ENCODE measurements around the gene CD81. TPM values are rescaled to one million over a fixed set of nuclear protein-coding genes. Genes with fewer than 3 reads are reported as not detected.

CD81 gene
- total RNA-seq, 1 donor from 2014 or later, result 248 TPM

DNA sequence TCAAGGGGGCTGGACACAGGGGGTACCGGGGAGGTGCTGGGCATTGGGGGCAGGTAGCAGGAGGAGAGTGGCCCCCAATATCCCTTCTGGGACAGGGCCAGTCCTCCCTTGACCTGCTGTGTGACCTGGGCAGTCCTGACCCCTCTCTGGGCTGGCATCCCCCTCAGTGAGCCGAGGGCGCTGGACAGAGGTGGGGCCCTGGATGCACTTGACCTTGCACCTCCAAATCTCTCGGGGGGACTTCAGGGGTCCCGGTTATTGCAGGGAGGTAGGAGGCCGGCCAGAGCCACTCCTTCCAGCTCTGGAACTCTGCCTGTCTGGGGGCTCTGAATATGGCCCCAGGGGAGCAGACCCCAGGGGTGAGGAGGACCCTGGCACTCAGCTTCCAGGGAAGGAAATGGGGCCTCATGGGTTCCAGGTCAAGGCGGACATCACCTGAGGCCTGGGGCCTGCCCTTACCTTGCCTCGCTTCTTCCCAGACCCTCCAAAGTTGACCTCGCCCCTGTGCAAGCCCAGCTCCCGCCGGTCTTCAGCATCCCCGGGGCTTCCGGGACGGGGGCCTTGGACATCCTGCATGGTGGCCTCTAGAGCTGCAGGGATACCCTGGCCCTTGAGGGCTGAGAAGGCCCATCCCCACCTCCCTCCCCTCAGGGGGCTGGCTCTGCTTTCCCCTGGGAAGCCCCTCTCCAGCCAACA lies 45.5 kb downstream of the CD81 start:
- DNase-seq, result no peak

DNA sequence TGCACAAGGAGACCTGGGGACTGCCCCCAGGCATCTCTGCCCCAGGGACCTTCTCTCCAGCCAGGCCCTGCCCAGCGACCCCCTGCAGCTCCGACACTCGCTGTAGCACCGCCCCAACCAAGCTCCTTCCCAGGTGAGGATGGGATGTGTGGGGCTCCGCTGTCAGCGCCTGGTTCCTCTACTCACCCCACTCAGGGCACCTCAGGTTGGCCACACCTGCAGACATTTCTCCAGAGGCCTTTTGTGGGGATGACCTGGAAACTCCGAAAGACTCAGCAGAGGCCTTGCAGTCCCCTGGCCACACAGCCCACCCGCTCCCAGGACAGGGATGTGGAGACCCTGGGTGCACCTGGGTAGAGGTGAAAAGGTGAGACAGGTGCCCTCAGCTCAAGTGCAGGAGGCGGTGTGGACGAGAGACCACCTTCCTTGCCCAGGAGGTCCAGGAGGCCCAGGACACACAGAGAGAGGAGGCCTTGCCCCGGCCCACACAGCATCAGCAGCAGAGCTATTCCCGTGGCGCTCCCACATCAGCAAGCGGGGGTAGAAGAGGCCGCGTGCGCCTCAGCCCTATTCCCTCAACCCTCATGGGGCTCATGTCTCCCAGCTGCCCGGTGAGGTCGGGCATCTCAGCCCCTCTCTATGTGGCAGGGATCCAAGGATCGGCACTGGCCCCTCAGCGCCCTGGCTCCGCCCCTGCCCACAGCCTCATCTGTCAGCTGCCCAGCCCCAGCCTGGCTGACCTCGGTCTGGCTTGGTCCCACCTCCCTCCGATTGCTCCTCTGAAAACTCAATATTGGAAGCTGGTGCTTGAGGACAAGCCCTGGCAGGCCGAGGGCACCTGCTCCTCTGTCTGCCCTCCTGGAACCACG lies 46.3 kb downstream of the CD81 start:
- DNase-seq, result no peak

DNA sequence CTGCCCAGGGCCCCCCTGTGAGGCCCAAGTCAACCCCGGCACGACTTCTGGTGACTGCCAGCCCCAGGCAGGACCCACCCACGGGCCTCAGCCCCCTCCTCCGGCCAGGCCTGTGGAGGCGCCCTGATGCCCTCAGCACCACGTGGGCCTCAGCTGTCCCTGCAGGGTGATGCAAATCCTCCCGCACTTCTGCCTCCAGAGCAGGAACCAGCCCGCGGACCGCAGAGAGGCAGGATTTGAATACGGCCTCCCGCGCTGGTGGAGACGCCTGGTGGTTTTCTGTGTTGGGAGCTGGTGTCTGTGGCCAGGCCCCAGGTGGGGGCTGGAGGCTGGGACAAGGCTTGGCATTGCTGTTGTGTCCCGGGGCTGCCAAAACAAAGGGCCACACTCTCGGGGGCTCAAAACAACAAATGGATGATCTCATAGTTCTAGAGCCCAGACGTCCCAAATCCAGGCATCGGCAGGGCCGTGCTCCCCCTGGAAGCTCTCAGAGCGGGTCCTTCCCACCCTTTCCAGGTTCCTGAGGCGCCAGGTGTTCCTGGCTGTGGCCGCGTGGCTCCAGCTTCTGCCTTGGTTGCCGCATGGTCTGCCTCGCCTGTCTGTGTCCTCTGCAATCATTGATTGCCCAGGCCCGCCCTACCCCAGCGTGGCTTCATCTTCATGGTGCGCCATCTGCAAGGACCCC lies 47.8 kb downstream of the CD81 start:
- no peak for DNase-seq

DNA sequence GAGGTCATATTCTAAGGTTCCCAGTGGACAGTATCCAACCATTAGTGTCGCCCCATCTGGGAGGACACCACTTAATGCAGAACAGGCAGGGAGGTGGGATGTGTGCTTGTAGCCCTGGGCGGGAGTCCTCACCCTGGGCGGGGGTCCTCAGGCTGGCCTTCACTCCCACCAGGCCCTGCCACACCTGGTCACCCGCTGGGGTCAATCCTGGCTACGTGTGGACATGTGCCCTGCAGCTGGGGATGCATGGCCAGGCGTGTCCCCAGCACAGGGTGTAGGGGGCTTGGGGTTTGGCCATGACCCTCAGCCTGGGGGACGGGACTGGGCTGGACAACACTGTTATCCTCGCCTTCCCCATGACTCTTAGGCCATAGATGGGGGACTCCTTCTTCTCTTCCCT lies 48.4 kb downstream of the CD81 start:
- DNase-seq, result no peak

DNA sequence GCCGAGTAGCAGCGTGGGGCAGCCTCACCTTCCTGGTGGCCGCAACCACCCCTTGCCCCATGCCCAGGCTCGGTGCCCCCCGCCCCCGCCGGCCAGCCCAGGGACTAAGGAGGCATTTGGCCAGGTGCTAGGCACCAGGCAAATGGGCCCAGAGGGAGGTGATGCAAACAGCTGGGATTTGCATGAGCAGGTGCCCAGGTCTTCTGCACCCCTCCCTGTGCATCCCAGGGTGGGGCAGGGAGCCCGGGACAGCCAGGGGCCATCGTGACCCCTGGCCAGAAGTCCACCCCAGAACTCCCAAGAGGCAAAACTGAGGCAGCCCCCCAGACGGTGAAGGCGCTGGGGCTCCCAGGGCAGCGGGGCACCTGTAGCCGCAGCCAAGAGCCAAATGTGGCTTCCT lies 49.1 kb downstream of the CD81 start:
- no peak for DNase-seq

DNA sequence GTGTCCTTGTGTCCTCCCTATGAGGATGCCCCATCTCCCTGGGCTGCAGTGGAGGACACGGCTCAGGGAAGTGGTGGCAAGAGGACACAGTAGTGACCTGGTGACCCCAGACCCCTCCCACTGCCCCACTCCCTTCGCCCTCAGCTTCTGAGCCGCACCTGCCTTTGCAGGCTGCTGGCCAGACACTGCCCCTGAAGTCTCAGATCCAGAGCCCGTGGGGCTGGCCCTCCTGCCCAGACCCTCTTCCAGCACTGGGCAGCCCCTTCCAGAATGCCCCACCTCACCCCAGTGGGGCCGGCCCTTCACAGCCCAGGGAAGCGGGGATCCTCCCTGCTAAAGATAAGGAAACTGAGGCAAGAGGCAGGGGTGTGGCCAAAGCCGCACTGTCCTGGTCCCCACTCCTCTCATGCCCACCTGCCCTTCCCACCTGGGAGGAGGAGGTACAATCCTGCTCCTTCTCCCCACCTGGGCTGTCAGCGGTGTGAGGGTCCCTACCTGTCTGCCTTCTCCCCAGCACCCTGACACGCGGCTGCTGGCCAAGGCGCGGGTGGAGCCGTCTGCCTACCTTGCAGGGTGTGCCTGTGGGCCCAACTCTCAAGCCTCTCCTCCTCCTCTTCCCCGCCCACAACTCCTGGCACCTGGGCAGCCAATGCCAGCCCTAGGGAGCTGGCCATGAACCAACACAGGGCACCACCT lies 49.9 kb downstream of the CD81 start:
- DNase-seq, result no peak

DNA sequence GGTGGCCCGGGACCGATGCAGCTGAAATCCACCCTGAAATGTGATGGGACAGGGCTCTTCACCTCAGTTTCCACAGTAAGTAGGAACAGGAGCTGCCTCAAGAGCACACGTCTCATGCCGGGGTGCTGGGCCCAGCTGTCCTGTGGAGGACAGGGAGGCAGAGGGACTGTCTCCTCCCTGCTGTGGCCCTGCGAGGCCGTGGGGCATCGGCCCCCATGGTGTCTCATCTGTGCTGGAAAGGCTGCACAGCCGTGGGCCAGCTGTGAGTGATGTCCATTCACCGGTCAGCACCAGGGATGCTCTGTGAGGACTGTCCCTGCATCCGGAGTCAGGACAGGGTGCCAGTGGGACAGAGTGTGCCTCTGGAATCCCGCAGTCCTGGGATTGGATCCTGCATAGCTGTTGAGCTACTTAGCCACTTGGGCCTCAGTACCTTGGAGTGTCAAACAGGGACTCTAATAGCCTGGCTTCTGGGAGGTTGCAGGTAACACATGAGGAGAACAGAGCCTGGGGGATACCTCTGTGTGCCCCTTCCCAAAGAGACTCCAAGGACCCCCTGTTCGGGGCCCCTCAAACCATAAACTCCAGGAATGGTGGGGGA lies 50.7 kb downstream of the CD81 start:
- DNase-seq, result no peak

DNA sequence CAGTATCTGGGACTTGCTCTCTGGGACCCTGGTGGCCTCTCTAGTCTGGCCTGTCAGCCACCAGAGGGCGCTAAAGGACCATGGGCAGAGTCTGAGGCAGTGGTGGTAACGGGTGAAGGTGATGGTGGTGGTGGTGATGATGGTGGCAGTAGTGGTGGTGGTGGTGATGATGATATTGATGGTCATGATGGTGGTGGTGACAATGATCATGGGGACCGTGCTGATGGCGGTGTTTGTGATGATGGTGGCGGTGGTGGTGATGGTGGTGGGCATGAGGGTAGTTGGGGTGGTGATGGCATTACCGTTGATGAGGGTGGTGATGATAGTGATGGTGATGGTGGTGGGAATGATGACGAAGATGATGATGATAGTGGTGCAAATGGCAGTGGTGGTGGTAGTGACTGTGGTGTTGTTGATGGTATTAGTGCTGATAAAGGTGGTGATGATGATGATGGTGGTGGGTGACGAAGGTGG lies 51.2 kb downstream of the CD81 start:
- DNase-seq, result peak; percentile 76

DNA sequence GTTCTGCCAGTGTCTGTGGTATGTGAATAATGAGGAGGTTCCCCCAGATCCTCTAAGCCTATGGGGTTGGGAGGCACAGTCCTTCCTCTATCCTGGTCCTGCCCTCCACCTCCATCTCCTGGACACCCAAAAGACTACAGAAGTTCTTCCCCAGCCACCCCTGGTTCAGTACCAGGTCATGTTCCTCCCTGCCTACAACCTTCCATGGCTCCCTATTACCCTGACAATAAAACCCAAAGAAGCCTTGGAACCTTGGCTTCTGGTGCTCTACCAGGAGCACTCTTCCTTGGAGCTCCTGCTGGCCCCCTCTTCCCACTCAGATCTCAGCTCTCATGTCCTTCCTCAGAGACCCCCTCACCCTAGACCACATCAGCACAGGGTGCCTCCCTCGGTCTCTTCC lies 54.3 kb downstream of the CD81 start:
- no peak for DNase-seq

DNA sequence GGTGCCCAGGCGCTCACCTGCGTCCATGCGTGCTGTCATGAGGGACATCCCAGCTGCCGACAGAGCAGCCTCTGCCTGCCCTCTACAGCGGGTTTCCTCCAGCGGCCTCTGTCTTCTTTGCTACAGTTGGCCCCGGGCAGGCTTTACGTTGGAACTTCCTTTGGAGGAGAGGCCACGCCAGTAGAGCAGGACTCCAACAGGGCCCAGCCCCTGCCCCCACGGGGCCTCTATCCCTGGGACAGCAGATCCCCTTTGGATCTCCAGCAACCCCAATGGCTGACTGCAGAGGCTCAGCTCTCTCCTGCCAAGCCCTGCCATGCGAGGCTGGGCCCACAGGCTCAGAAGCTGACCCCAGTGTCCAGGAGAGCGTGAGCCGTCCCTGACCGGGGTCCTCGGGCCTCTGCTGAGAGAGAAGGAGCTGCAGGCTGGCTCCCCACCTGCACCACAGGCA lies 55.1 kb downstream of the CD81 start:
- no peak for DNase-seq

DNA sequence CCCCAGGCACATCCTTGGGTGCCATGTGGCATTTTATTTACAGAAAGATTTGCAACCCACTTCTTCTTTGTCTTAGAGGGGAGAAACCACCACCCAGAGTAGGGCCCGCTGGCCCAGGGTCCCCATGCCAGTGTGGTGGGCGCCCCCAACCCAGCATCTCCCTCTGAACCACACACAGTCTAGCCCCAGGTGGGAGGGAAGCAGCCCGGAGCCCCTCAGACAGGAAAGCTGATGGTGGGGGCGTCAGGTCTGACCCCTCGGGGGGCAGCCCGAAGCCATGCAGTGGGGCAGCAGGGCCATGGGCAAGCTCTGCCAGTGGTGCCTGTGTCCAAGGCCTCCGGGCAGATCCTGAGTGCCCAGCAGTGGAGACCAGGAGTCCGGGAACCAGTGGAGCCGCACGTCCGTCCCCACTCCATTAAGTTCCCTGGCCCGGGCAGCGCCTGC lies 55.5 kb downstream of the CD81 start:
- DNase-seq, result no peak

DNA sequence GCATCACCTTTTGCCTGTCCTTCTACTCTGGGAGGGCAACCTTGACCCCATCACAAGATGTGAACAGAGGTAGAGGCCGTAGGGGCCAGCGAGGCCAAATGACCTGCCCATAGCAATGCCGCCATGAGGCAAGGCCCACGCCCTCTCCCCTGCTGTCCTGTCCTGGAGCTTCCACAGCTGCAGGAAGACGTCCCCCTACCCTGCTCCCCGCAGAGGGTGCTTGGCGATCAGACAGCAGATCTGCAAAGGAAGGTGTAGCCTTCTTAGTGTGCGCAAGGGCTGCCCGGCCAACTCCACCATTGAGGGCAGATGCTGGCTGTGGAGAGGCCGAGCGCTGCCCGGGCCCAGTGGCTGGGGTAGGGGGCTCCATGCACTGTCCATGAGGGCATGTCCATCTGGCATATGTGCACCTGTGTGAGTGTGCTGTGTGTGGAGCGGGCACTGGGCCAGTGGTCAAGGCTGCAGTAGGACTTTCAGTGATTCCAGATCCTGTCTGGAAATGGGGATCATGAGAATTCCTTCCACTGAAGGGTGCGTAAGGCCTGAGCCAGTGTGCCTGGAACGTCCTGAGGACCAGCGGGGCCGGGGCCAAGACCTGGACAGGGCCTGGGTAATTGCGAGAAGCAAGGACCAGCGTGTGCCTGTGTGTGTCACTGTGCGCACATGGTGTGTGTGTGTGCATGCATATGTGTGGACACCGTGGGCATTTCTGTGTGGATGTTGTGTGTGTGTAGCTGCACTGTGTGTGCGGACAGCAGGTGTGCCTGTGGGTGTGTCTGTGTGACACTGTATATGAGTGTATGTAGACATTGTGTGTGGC lies 56.2 kb downstream of the CD81 start:
- no peak for DNase-seq

DNA sequence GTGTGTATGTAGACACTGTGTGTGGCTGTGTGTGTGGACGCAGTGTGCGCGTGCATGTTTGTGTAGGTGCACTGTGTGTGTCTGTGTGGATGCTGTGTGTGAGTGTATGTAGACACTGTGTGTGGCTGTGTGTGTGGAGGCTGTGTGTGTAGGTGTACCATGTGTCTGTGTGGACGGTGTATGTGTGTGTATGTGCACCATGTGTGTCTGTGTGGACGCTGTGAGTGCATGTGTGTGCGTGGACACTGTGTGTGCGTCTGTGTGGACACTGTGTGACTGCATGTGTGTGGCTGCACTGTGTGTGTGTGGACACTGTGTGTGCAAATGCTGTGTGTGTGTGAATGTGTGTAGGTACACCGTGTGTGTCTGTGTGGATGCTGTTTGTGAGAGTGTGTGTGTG lies 56.9 kb downstream of the CD81 start:
- no peak for DNase-seq

DNA sequence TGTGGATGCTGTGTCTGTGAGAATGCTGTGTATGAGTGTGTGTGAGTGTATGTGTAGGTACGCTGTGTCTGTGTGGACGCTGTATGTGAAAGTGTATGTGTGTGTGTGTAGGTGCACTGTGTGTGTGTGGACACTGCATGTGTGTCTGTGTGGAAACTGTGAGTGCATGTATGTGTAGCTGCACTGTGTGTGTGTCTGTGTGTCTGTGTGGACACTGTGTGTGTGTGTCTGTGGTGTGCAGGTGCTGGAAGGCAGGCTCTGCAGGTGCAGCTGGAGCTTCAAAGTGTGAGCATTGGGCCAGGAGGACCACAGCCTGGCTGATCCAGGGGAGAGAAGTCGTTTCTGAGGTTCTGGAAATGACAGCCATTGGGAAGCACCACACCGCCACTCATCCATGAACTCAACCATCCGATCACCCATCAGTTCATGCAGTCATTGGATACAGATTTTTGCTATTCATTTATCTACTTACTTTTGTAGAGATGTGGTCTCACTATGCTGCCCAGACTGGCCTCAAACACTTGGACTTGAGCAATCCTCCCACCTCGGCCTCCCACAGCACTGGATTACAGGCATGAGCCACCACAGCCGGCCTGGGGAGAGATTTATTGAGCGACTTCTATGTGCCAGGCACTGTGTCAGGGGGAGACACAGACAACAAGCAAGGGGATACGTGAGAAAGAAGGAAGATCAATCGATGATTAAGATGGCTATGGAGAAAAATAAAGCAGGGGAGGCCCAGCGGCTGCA lies 57.6 kb downstream of the CD81 start:
- DNase-seq, result no peak

DNA sequence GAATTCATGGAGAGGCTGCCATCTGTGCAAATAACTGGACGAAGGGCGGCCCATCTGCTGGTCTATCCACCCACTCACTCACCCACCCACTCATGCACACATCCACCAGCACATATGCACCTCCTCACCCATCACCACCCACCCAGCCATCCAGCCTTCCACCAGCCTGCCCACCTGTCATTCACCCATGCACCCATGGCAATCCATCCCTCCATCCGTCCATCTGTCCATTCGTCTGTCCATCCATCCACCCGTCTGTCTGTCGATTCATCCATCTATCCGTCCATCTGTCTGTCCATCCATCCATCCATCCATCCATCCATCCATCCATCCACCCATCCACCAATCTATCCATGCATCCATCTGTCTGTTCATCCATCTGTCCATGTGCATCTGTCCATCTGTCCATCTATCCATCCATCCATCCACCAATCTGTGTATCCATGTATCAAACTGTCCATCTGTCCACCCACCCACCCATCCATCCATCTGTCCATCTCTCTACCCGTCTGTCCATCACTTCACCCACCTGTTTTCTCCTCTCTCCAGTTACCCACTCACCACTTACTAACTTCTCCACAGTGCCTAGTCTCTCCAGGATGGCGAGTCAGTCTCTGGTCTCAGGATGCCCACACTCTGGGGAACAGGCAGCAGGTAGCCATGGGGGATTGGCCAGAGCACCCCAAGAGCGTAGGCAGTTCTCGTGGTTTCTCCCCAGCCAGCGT lies 58.3 kb downstream of the CD81 start:
- no peak for DNase-seq

DNA sequence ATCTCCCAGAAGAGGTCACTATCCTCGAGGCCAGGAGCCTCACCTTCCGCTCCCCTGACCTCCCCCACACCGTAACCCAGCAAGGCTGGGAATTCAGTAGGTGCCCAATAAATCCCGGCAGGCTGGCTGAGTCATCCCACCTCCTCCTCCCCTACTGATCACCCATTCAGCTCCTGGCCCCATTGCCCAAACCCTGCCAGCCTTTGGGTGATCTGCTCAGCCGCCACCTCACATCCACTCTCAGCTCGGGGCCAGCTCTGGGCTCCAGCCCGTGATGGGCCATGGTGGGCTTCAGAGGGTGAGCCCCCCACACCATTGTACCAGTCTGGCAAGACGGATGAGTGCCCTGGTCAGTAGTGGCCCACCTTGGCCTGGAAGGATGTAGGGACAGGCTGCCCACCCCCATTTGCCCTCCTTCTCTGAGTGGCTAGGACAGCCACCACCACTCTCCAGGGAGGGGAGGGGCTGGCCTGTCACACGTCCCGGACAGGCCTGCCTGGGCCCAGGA lies 59.0 kb downstream of the CD81 start:
- no peak for DNase-seq

DNA sequence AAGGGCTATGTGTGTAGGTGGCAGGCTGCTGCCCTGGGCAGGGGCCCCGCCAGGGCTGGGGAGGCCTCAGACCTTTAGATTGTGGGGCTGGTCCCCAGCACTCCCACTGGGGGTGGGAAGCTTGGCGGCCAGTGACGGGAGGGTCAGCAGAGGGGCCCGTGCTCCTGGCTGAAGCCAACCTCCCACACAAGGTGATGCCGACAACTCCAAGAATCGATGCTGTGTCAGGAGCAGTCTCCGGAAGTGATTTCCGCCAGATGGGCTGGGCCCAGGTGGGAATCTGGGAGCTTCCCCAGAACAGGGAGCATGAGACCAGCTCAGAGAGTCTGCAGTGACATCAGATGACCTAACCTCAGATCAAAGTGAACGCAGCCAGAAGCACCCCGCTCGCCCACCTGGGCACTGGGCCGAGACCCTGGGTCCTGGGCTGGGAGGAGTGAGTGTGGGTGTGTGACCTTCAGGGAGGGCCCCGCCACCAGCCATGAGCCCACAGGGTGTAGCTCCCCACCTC lies 59.5 kb downstream of the CD81 start:
- DNase-seq, result no peak

DNA sequence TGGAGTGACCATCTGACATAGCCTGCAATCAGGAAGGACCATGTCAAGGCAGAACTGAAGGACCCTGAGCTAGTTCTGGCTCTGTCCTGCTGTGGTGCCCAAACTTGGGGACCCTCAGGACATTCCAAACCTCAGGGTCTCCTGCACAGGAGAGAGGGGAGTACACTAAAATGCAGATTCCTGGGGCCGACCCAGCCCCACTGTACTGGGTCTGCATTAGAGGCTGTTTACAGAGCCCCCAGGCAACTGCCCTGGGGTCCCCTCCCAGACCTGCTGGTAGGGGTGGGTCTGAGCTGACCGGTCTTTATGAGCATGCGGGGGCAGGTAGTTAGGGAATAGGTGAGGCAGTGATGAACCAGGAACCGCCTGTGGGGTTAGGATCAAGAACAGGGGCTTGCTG lies 60.4 kb downstream of the CD81 start:
- no peak for DNase-seq

DNA sequence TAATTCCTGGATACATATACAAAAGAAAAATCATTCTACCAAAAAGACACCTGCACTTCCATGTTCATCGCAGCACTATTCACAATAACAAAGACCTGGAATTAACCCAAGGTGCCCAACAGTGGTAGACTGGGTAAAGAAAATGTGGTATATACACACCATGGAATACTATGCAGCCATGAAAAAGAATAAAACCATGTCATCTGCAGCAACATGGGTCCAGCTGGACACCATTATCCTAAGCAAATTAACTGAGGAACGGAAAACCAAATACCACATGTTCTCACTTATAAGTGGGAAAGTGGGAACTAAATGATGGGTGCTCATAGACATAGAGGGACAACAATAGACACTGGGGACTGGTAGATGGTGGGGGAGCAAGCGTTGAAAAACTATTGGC lies 62.7 kb downstream of the CD81 start:
- DNase-seq, result no peak
